Activated CD8-positive, alpha-beta T cell treated with anti-CD3 and anti-CD28 coated beads for 36 hours (primary cell): ENCODE results near the gene TMPRSS9. TPM values are rescaled to one million over a fixed set of nuclear protein-coding genes. Genes with fewer than 3 reads are reported as not detected.

Source experiments
- ATAC-seq: fragments of 200-7000 bp; cut with Tn5 transposase; one replicate; pipeline ENCODE4 v1.10.0; 2021; ENCODE audit warnings: mild to moderate bottlenecking, moderate library complexity
- CTCF ChIA-PET: fragments of 350-600 bp; sonication (Branson Sonifier 250); formaldehyde crosslinking; loops from one replicate; lab custom pipeline; 2021; ENCODE audit warnings: antibody characterized with exemption; lab: Charles Lee
- POLR2A ChIA-PET: fragments of 350-600 bp; sonication (Branson Sonifier 250); formaldehyde crosslinking; loops from one replicate; lab custom pipeline; 2021; ENCODE audit warnings: antibody characterized with exemption; lab: Charles Lee
- DNase-seq: peaks from one replicate; pipeline ENCODE4 v3.0.0-alpha.2; 2020
- H3K27ac Mint-ChIP-seq: one replicate; pipeline ENCODE4 v1.8.0; 2021; ENCODE audit warnings: mild to moderate bottlenecking, mixed read lengths
- H3K27me3 Mint-ChIP-seq: one replicate; pipeline ENCODE4 v1.8.0; 2021; ENCODE audit warnings: mixed read lengths
- H3K36me3 Mint-ChIP-seq: one replicate; pipeline ENCODE4 v1.8.0; 2021; ENCODE audit warnings: low read depth, mixed read lengths
- H3K4me1 Mint-ChIP-seq: one replicate; pipeline ENCODE4 v1.8.0; 2021; ENCODE audit warnings: low read depth, mixed read lengths
- H3K4me3 Mint-ChIP-seq: one replicate; pipeline ENCODE4 v1.8.0; 2021; ENCODE audit warnings: mild to moderate bottlenecking, moderate library complexity, mixed read lengths
- H3K9me3 Mint-ChIP-seq: one replicate; pipeline ENCODE4 v1.8.0; 2021; ENCODE audit warnings: mixed read lengths
- intact Hi-C: fragments of 100-400 bp; cut with micrococcal nuclease; formaldehyde crosslinking; loops from one replicate; pipeline ENCODE4 v1.10.0; 2022
- total RNA-seq, 2 experiments: library from RNA; stranded (reverse); gene quantifications; one replicate each; pipeline ENCODE4 v1.2.3, GENCODE V29; 2021
- TF ChIP-seq, protein P1 (sequence below): fragments of 200-600 bp; IDR thresholded peaks from one replicate; pipeline ENCODE4 v1.8.0; 2022; ENCODE audit warnings: antibody characterized with exemption, mild to moderate bottlenecking

The TMPRSS9 gene
- total RNA-seq, 2 experiments from 2014 or later: not detected

GRCh38 chr19:2376784-2377519, 16.9 kb downstream of the TMPRSS9 start:
- Mint-ChIP-seq H3K27ac (no peak overlapping the region), H3K27me3 (peaks cover 1% of the 10 kb centered on the region)

GRCh38 chr19:2380567-2380966, 20.5 kb downstream of the TMPRSS9 start:
- CTCF ChIA-PET: interaction anchor here (0.6 to 1.1 kb wide), 5 partner anchors 10 to 231 kb away, joined by 3 to 4 read pairs (median 3); no protein-coding TSS in a partner anchor
- DNase-seq (no peak), ATAC-seq (no peak)
- Mint-ChIP-seq H3K9me3 (peaks cover 18% of the 10 kb centered on the region), H3K27me3 (peaks cover 3% of the 10 kb centered on the region), H3K4me3 (no peak overlapping the region), H3K36me3 (peaks cover 3% of the 10 kb centered on the region), H3K4me1 (peaks cover 3% of the 10 kb centered on the region), H3K27ac (no peak overlapping the region)
- TF ChIP-seq, protein P1, sequence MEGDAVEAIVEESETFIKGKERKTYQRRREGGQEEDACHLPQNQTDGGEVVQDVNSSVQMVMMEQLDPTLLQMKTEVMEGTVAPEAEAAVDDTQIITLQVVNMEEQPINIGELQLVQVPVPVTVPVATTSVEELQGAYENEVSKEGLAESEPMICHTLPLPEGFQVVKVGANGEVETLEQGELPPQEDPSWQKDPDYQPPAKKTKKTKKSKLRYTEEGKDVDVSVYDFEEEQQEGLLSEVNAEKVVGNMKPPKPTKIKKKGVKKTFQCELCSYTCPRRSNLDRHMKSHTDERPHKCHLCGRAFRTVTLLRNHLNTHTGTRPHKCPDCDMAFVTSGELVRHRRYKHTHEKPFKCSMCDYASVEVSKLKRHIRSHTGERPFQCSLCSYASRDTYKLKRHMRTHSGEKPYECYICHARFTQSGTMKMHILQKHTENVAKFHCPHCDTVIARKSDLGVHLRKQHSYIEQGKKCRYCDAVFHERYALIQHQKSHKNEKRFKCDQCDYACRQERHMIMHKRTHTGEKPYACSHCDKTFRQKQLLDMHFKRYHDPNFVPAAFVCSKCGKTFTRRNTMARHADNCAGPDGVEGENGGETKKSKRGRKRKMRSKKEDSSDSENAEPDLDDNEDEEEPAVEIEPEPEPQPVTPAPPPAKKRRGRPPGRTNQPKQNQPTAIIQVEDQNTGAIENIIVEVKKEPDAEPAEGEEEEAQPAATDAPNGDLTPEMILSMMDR: no peak
- POLR2A ChIA-PET: no interaction called here
- intact Hi-C loops: no loop called here

More at GRCh38 chr19:2376784-2377519, 16.9 kb downstream of the TMPRSS9 start:
- intact Hi-C loops: no loop called here
- Mint-ChIP-seq H3K36me3 (peaks cover 3% of the 10 kb centered on the region), H3K9me3 (peaks cover 18% of the 10 kb centered on the region), H3K4me3 (no peak overlapping the region), H3K4me1 (no peaks in the 10 kb centered on the region)
- ChIA-PET CTCF (interaction anchor here (1.7 kb wide), 1 partner anchor 16 kb away, joined by 4 read pairs; no protein-coding TSS in a partner anchor), POLR2A (no interaction called here)
- DNase-seq: no peak
- TF ChIP-seq, protein P1: no peak
- no peak for ATAC-seq

GRCh38 chr19:2381148-2381820, 21.2 kb downstream of the TMPRSS9 start:
- Mint-ChIP-seq H3K36me3 (peaks cover 3% of the 10 kb centered on the region), H3K9me3 (peaks cover 18% of the 10 kb centered on the region), H3K4me1 (peaks cover 3% of the 10 kb centered on the region), H3K27ac (no peak overlapping the region), H3K27me3 (peaks cover 3% of the 10 kb centered on the region), H3K4me3 (no peak overlapping the region)
- POLR2A ChIA-PET: no interaction called here
- no peak for ATAC-seq
- CTCF ChIA-PET: interaction anchor here (0.6 kb wide), 1 partner anchor 11 kb away, joined by 3 read pairs; no protein-coding TSS in a partner anchor
- intact Hi-C loops: no loop called here
- TF ChIP-seq, protein P1: no peak
- no peak for DNase-seq

GRCh38 chr19:2382530-2383222, 22.6 kb downstream of the TMPRSS9 start:
- Mint-ChIP-seq H3K4me1 (peaks cover 3% of the 10 kb centered on the region), H3K27ac (no peak overlapping the region), H3K36me3 (peaks cover 3% of the 10 kb centered on the region), H3K4me3 (no peak overlapping the region), H3K9me3 (peaks cover 18% of the 10 kb centered on the region), H3K27me3 (peaks cover 3% of the 10 kb centered on the region)
- DNase-seq: no peak
- ATAC-seq: no peak
- POLR2A ChIA-PET: interaction anchor here (0.6 kb wide), 1 partner anchor 9 kb away, joined by 3 read pairs; no protein-coding TSS in a partner anchor
- intact Hi-C loops: no loop called here
- CTCF ChIA-PET: no interaction called here
- TF ChIP-seq, protein P1: no peak
